Retina (tissue), 1 donor: ENCODE measurements around the gene CDKAL1.
"Not testable (repeated sequence)": the region's sequence is repeated elsewhere in the genome, so short reads cannot be mapped to it uniquely, and the experiment has no call there.

Experiments used
- DNase-seq: peaks from one replicate; pipeline ENCODE4 v3.0.0-alpha.2; 2016

Gene CDKAL1

DNA sequence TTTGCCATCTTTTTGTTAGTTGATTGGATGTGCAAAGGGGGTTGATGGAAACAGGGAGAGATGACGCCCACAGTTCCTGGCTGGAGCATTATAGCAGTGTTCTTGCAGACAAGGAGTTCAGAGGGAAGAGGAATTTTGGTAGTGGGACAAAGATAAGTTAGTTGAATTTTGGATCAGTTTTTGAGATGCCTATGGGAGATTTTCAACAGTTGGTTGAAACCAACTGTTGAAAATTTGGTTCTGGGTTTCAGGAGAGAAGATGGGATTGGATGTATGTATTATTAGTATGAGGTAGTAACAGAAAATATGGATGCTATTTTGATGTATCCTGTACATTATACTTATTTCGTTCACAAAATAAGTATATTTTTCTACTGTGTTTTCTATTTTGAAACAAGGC, 274.2 kb downstream of the CDKAL1 start:
- DNase-seq: no peak

DNA sequence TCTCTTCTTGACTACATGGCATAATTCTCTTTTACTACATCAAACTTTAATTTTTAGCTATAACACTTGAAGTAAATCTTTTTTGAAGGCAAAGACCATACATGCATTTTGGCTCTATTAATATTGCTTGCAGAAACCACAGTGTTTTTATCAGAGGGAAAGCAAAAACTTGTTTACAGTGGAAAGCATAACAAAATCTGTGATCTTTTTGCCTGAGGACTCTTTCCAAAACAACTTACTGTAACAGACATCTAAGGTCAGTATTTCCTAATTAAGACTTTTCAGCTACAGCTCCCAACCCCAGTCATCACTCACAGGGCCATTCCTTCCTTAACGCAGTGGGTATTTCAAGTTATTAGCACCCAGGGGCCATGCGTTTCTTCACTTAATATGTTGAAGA, 274.7 kb downstream of the CDKAL1 start:
- DNase-seq: no peak

DNA sequence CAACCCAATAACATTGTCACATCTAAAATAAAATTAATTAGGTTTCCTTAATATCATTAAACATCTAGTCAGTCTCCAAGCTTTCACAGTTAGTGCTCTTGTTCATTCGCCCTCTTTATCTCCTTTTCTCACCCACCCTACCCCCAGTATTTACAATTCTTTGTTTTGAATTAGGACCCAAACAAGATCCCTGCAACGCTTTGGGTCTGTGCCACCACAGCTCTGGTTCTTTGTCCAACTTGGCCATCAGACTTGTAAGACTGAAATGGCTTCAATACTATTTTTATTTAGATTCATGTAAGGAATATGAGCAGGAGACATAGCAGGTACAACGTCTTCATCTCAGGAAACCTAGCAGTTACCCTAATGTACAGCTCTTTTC, 276.5 kb downstream of the CDKAL1 start:
- no peak for DNase-seq

DNA sequence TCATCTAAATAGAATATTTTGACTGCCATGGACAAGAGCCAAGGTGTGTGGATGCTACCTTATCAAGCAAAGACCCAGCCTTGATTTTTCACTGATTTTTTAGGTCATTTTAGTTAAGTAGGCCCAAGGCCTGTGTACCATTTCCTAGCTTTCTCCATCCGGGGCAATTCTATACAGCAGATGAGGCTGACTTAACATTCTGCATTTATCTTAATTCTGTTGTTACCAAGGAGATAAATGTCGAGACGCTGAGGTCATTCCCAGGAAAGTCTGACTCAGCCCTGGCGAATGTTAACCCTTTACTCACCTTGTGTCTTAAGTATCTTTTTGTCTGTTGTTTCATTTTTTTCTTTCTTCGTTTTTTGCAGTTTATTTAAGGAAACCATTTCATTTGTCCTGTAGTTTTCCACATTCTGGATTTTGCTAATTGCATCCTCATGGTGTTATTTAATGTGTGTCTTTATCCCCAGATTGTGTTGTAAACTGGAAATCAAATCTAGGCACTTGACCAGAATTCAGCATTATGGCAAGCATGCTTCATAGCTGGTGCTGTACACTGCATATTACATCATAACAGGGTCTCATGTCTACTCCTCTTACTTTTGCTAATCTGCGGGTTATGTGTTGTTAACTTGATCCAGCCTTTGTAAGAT, 277.0 kb downstream of the CDKAL1 start:
- DNase-seq: no peak

DNA sequence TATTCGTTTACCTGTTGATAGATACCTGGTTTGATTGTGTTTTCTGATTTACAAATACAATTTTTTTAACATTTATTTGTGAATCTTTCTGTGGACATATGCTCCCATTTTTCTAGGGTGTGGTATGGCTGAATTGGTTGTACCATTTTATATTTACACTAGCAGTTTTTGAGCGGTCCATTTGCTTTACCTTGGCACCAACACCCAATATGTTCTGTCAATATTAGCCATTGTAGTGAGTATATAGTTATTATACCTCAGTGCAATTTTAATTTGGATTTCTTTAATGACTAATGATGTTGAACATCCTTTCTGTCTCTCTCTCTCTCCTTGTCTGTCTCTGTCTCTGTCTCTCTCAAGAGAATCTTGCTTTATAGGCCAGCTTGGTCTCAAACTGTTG, 278.5 kb downstream of the CDKAL1 start:
- DNase-seq: no peak

DNA sequence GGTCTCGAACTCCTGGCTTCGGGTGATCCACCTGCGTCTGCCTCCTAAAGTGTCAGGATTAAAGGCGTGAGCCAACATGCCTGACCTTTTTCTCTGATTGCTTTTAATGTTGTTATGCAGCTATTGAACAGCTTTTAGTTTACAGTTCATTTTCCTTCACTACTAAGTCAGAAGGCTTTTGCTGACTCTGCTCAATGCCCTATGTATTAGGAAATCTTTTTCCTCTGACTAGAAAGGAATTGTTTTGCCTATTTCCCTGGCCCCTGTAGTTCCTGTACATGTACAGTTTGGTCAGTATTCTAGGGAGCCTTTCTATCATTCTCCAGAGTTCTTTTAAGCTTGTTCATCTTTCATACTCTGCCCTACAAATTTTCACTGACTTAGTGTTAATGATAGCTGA, 280.2 kb downstream of the CDKAL1 start:
- DNase-seq: no peak

DNA sequence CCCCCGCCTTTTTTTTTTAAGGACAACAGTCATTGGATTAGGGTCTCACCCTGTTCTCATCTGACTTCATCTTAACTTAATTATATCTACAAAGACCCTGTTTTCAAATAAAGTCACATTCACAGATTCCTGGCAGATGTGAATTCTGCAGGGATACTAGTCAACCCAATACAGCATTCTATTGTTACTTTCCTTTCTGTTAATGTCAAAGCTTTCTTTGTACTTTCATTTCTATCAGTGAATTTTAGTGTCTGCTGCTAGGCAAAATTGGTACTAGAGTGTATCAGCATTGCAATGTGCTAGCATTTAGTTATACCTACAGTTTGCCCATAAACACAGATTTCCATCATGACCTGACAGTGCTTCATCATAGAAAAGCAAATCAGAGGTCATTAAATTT, 281.9 kb downstream of the CDKAL1 start:
- DNase-seq: no peak

DNA sequence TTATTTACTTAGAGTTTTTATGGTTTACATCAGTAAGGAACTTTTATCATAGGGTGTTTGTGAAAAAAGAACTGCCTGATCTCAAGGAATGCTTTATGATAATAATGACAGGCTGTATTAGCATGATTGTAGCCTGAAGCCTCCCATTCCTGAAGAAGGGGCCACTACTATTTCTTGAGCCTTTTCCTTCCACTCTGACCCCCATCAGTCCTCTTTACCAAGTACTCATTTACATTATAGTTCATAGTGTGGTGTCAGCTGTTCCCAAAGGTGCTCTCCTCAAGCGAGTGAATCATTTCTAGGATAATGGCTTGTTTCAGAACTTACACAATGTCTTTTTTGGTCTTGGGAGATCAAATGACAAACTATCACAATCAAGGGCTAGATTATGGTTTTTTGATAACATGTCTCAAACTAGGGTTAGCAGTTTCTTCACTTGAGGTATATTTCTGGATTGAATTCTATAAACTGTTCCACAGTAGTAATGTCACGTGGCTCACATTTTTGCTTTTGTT, 283.6 kb downstream of the CDKAL1 start:
- no peak for DNase-seq

DNA sequence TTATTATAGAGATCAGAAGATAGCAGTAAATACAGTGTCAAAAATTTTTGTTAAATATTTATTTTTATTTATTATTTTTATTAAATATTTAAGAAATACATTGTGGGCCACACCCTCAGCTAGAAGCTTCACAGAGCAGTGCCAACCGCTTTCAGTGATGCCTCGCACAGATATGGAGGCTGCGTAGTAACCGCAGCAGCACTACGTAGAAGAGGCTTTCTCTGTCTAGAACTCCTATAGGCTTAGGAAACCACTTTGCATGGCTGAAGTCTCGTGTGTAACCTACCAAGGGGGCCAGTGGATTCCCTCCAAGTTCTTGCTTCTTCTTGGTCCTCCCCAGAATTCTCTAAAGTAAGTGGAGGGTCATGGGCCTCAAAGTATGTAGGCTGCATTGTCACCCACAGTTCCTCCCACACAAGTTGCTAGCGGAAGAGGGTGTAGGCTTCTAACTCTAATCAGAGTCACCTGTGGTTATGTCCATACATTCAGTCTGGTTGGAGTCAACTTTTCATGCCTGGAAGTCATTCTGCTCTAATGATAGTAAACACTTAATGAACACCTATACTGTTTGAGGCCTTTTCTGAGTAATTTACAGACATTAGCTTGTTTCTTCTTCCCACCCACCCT, 285.6 kb downstream of the CDKAL1 start:
- DNase-seq: no peak

DNA sequence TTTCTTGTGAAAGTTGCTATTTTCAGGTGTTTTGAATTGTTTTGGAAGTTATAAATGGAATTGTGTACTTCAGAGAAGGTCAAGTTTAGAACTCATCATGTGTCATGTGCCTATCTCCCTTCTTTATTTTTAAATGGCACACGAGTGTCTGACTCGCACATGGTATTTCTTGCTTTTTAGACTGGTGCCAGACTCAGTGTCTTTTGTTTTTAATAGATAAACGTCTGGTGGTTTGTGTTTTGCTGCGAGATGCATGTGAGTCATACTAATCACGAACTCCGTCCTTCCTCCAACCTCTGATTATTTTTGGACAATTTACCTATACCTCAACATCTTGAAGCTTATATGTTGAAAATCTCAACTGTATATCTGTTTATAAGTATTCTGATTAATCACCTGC, 292.1 kb downstream of the CDKAL1 start:
- no peak for DNase-seq

DNA sequence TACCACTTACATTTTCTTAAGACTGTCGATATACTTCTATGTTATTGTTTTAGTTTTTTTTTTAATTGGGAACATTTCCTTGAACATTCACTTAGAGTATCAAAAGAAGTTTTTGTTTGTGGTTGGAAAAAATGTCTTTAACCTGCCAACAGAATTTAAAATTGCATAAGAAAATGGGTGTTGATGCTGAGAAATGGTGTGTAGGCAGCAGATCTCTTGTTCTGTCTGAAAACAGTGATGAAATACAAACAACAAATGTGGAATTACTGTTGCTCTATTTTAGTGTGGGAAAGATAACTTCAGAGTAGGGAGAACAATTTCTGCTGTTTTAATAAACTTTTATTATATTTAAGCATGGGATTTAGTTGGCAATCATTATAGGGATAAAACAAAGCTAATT, 293.5 kb downstream of the CDKAL1 start:
- DNase-seq: no peak

DNA sequence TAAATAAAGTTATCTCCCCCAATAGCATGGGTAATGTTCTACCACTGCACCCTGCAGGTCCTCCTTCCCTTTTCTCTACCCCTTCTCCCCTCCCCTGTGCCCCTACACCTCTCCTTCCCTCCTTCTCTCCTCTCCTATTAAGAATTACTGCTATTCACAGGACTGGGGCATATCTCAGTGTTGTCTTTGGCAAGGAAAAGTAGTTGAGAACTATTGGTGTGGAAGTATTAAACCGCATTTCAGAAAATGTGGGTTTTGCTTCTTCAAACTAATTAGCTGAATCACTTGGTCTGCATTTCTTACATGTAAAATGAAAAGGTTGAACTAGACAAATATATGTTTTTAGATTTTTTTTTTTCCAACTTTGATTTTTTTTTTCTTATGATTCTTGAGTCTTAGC, 296.3 kb downstream of the CDKAL1 start:
- no peak for DNase-seq

DNA sequence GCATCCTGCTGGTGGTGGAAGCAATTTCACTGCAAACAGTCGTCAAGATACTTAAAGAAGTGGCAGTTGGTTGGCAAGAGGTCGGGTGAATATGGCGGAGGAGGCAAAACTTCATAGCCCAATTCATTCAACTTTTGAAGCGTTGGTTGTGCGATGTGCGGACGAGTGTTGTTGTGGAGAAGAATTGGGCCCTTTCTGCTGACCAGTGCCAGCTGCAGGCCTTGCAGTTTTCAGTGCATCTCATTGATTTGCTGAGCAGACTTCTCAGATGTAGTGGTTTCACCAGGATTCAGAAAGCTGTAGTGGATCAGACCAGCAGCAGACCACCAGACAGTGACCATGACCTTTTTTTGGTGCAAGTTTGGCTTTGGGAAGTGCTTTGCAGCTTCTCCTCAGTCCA, 297.0 kb downstream of the CDKAL1 start:
- DNase-seq: not testable (repeated sequence)

DNA sequence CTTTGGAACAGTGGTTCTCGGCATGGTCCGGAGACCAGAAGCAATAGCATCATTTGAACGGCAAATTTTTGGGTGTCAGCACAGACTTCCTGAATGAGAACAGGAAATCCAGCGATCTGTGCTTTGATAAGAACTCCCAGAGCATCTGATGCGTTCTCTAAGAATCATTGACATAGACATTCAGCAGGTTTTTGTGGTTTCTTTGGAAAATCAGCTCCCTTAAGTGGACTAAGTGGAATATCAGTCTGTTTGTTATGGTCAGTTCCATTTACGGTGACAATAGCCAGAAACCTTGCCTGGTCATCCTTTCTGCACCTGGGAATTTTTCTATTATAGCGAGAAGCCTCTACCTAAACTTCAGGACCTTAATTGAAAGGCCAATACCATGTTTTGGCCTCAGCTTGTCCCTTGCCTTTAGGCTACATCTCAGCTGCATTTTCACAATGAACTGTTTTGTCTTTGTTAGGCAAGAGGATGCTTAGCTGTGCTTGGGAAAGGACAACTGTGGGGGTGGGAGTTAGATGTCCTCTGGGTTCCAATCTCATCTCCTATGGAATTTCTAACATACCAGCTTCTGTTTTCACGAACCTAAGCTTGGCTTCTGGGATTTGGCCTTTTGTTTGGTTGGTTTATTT, 299.7 kb downstream of the CDKAL1 start:
- DNase-seq: no peak

DNA sequence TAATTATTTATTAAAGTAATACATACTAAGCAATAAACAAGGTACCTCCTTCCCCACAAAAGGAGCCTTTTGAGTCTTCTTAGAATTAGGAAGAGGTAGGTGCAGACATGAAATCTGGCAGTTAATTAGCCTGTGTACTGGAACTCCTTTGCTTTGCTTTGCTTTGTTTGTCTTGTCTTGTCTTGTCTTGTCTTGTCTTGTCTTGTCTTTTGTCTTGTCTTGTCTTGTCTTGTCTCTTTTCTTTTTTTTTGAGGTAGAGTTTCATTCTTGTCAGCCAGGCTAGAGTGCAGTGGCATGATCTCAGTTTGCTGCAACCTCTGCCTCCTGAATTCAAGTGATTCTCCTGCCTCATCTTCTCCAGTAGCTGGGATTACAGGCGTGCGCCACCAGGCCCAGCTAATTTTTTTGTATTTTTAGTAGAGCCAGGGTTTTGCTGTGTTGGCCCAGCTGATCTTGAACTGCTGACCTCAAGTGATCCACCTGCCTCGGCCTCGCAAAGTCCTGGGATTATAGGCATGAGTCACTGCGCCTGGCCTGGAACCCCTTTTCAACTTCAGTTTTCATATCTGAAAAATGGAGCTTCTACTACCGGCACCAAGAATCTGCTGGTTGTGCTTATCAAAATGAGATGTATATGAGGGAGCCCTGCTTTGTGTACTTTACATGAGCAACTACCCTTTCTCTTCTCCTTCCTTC, 301.2 kb downstream of the CDKAL1 start:
- DNase-seq: no peak

DNA sequence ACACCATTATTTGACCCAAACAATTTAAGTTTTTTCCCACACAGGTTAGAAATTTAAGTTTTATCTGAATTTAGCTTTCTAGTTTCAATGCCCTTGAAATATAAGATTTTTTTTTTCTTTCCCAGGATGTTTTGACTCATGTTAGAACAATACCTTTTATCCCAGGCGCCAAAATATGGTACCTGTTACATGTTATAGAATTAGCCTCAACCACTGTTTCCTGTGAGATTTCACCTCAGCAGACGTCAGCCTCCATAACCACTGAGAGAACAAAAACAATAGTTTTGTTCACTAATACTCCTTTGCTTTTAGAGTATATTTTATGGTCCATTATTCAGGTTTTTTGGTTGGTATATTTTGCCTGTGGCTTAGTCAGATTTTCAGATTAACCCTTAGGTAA, 302.9 kb downstream of the CDKAL1 start:
- no peak for DNase-seq

DNA sequence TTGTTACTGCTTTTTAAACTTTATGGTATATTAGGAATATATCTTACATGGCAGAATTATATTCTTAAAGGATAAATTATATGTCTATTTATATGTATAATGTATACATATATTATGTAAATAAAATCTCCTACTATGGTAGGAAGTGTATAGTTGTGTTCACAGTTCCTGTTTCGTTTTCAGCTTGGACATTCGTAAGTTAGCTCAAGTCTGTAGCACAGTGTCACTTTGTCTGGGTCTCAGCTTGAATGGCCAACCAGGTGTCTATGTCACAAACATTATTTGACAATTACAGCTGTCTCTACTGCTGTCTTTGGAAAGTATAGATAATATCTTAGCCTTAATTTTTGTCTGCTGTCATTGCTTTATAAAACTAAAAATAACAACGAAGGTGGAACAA, 303.9 kb downstream of the CDKAL1 start:
- no peak for DNase-seq

DNA sequence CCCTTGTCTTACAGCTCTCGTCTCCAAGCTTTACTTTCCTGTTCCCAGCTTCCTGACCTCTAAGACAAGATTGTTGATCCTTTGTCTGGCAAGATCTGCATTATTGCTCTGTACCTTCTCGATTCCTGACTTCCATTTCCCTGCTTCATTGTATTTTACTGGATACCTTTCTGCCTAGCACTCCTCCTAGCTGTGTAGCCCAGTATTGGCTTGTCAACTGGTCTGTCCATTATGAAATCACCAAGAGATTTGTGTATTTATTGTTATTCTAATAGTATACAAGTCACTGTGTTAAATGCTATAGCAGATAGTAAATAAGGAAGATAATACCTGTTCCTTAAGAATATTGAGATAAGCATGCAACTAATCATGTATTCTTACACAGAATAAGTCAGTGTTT, 305.4 kb downstream of the CDKAL1 start:
- DNase-seq: no peak

DNA sequence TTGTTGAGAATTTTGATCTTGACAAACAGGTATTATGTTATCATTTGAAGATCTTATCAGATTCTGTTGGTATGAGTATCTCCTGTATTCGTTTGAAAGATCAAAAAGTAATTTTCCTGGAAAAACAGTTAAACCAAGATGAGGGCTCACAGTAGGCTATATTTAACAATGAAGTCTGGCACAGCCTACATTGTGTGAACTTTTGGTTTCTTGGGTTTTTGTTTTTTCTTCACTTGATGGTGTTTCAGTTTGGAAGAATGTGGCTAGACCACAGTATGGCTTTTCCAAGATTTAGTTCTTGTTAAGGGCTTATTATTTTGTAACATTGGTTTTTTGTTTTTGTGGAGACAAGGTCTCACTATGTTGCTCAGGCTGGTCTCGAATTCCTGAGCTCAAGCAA, 306.4 kb downstream of the CDKAL1 start:
- DNase-seq: no peak

DNA sequence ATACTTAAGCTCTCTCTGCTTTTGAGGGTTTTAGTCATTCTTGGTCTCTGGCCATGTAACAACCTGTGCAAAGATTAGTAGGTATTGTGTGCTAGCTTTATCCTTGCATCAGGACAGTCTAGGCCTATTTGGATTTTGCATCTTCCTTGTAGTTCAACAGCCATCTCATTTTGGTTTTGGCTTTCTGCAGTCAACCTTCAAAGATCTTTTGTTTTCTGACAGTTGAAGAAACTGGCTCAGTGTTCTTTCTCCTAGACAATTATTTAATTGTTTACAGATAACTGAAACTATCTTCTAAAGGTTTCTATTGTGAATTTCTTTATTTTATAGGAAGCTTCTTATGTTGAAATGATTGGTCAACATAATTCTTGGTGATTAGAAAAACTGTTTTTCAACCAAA, 307.5 kb downstream of the CDKAL1 start:
- no peak for DNase-seq

DNA sequence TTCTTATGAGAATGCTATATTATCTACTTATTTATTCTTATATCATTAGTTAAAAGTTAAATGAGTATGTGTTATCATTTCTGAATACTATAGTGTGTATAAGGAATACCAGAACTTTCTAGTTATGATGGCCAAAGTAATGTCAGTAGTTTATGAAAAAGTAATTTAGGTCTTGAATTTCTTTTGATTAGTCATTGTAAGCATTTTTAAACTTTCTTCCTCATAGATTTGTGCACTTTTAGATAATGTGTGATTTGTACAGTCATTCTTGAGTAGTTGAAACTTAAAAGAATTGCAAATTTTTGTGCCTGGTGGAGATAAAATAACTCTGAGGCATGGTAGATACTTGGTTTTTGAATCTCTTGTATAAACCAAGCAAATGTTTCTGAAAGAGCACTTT, 311.3 kb downstream of the CDKAL1 start:
- DNase-seq: no peak

DNA sequence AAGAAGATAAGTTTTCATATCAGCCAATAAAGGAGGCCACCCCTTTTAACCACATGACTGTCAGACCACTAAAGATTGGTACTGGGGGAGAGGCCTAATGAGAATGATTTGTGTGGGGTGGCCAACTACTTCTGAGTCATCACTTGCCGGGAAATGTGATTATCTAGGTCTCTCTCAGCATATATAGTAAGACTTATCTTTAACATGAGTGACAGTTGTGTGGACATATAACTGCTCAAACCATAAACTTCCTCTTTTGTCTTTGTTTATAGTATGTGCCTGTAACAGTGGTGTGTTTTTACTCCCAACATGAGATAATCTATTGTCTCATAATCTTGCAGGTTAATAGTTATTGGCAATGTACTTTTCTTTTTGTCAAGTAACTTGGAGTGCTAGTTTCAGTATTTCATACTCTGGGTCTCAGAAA, 312.4 kb downstream of the CDKAL1 start:
- DNase-seq: no peak

DNA sequence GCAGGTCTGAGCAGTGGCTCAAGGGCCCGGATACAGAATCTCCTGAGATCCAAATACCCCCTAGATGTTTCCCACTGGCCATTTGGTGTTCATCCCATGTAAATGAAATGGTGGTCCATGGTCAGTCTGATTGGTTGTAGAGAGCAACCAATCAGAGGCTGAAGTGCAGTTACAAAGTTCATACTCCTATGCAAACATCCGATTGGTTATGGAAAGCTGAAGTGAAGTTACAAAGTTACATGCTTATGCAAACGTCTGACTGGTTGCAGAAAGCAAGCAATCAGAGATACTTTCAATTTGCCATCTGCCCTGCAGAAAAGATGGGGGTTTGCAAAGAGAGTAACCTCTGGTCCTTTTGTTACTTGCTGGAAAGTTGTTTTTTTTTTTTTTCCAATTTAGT, 313.6 kb downstream of the CDKAL1 start:
- no peak for DNase-seq
